NCI-H345 treated with DMSO at 0.1 percent for 48 hours (cell line): ENCODE results near the gene OR1L8.

ENCODE experiments used
- DNase-seq: peaks from one replicate; lab custom pipeline; 2025; ENCODE audit not compliant: unreplicated experiment; lab: John Stamatoyannopoulos, UW

The OR1L8 gene

GRCh38 chr9:122518226-122518625 is 65.0 kb downstream of the OR1L8 start:
- DNase-seq = no peak
